ENCODE measurements around the gene BNC2.

BNC2 gene

GRCh38 chr9:16672501-16672900, 198.0 kb downstream of the BNC2 start:
- H3K27ac Mint-ChIP-seq, result no peak overlapping the region
- H3K4me3 Mint-ChIP-seq, result no peak overlapping the region
- H3K36me3 Mint-ChIP-seq, result no peaks in the 10 kb centered on the region
- no peaks in the 10 kb centered on the region for H3K9me3 Mint-ChIP-seq
- no peak for DNase-seq (ENCODE audit: low spot score in 2 of 2)
- ATAC-seq, result no peak
- no peaks in the 10 kb centered on the region for H3K4me1 Mint-ChIP-seq

GRCh38 chr9:16671591-16672137, 198.8 kb downstream of the BNC2 start:
- H3K27ac Mint-ChIP-seq, result no peak overlapping the region
- no peaks in the 10 kb centered on the region for H3K4me1 Mint-ChIP-seq
- DNase-seq (ENCODE audit: low spot score in 2 of 2), result no peak
- no peak overlapping the region for H3K4me3 Mint-ChIP-seq
- H3K9me3 Mint-ChIP-seq, result no peaks in the 10 kb centered on the region
- no peak for ATAC-seq
- no peaks in the 10 kb centered on the region for H3K36me3 Mint-ChIP-seq

DNA sequence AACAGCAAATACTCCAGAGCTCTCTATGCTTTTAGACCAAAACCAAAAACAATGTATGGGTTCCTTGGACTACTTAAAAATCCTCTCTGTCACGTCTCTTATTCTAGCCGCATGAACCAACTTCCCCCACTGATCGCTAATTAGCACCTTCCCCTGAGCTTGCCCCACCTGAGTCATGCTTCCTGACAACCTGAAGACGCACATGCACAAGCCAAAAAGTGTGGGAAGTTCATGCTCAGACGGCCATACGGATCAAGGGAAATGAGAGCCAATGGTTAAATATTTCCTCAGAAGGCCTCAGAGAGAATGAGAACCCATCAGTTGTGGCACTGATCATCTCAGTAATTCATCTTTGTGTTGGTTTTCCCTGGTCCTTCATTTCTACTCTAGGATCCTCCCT, 199.7 kb downstream of the BNC2 start:
- H3K9me3 Mint-ChIP-seq, result no peaks in the 10 kb centered on the region
- DNase-seq (ENCODE audit: low spot score in 2 of 2) (no peak), ATAC-seq (no peak)
- H3K36me3 Mint-ChIP-seq, result no peaks in the 10 kb centered on the region
- no peak overlapping the region for H3K27ac Mint-ChIP-seq
- no peaks in the 10 kb centered on the region for H3K4me1 Mint-ChIP-seq
- H3K4me3 Mint-ChIP-seq, result no peak overlapping the region

DNA sequence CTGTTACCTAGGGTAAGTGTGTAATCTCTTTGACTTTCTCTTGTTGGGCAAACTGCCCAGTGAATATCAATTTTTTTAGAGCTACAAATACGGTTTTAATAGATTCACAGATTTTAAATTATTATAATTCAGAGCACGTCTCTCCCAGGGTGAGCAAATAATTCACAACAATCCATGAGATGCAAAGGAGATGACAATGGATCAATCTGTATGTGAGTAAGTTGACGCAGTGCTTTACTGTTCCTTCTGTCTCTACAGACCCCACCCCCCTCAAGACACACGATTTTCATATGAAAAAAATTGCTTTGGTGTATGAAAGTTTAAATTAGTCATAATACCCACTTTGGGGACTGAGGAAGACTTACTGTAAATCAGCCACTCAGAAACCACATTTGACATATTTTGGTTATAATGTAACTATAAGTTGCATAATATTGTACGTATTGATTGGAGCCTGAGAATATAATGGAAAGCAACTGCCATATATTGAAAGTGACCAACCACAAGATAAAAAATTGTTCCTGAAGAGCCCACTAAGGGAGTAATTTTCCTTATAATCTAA, 201.7 kb downstream of the BNC2 start:
- Mint-ChIP-seq H3K9me3 (peaks cover 4% of the 10 kb centered on the region), H3K4me1 (no peaks in the 10 kb centered on the region), H3K36me3 (no peaks in the 10 kb centered on the region), H3K27ac (no peak overlapping the region), H3K4me3 (no peak overlapping the region)
- no peak for DNase-seq (ENCODE audit: low spot score in 2 of 2)
- no peak for ATAC-seq

- Mint-ChIP-seq H3K36me3 (no peaks in the 10 kb centered on the region), H3K4me3 (no peak overlapping the region), H3K4me1 (no peaks in the 10 kb centered on the region), H3K9me3 (peaks cover 10% of the 10 kb centered on the region), H3K27ac (no peak overlapping the region)
- DNase-seq (ENCODE audit: low spot score in 2 of 2) (no peak), ATAC-seq (no peak)
Observed at GRCh38 chr9:16664211-16664610, 206.3 kb downstream of the BNC2 start.

GRCh38 chr9:16661816-16662215, 208.7 kb downstream of the BNC2 start:
- H3K36me3 Mint-ChIP-seq, result no peaks in the 10 kb centered on the region
- peaks cover 20% of the 10 kb centered on the region for H3K9me3 Mint-ChIP-seq
- H3K4me3 Mint-ChIP-seq, result no peak overlapping the region
- no peak for DNase-seq (ENCODE audit: low spot score in 2 of 2)
- H3K27ac Mint-ChIP-seq, result no peak overlapping the region
- ATAC-seq, result no peak
- no peaks in the 10 kb centered on the region for H3K4me1 Mint-ChIP-seq

- Mint-ChIP-seq H3K9me3 (peaks cover 18% of the 10 kb centered on the region), H3K36me3 (no peaks in the 10 kb centered on the region), H3K4me1 (no peaks in the 10 kb centered on the region), H3K27ac (no peak overlapping the region), H3K4me3 (no peak overlapping the region)
- ATAC-seq, result no peak
- DNase-seq (ENCODE audit: low spot score in 2 of 2), result no peak
Observed at GRCh38 chr9:16659096-16659495, 211.4 kb downstream of the BNC2 start.

GRCh38 chr9:16656432-16657169, 213.9 kb downstream of the BNC2 start:
- ATAC-seq, result no peak
- DNase-seq (ENCODE audit: low spot score in 2 of 2), result no peak
- Mint-ChIP-seq H3K4me1 (no peaks in the 10 kb centered on the region), H3K36me3 (no peaks in the 10 kb centered on the region), H3K27ac (no peak overlapping the region), H3K9me3 (peaks cover 16% of the 10 kb centered on the region), H3K4me3 (no peak overlapping the region)

GRCh38 chr9:16654596-16655126, 215.8 kb downstream of the BNC2 start:
- DNase-seq (ENCODE audit: low spot score in 2 of 2) (no peak), ATAC-seq (no peak)
- Mint-ChIP-seq H3K9me3 (peaks cover 14% of the 10 kb centered on the region), H3K4me1 (no peaks in the 10 kb centered on the region), H3K36me3 (no peaks in the 10 kb centered on the region), H3K4me3 (no peak overlapping the region), H3K27ac (no peak overlapping the region)

GRCh38 chr9:16653491-16654399, 216.7 kb downstream of the BNC2 start:
- no peak for ATAC-seq
- no peaks in the 10 kb centered on the region for H3K36me3 Mint-ChIP-seq

DNA sequence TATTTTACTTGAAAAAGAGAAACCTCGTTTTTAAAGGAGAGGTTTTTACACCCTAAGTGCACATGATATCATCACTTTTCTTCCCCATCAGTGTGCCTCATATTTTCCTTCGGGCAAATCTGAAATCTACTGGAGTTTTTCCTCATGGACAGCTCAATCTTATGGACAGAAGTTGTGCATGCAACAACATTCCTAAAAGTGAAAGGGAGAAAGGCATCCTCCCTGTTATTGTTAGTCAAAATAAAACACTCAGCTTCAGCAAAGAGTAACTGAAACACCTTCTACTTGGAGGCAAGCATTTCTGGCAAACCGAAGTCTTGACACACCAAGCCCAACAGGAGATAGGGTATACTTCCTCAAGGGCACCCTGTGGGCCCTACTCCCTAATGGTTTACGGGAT, 217.9 kb downstream of the BNC2 start:
- Mint-ChIP-seq H3K9me3 (peaks cover 6% of the 10 kb centered on the region), H3K4me1 (no peaks in the 10 kb centered on the region), H3K4me3 (no peak overlapping the region), H3K36me3 (no peaks in the 10 kb centered on the region), H3K27ac (no peak overlapping the region)
- DNase-seq (ENCODE audit: low spot score in 2 of 2) (no peak), ATAC-seq (no peak)

More at GRCh38 chr9:16653491-16654399, 216.7 kb downstream of the BNC2 start:
- Mint-ChIP-seq H3K4me3 (no peak overlapping the region), H3K9me3 (peaks cover 12% of the 10 kb centered on the region), H3K4me1 (no peaks in the 10 kb centered on the region), H3K27ac (no peak overlapping the region)
- DNase-seq (ENCODE audit: low spot score in 2 of 2), result no peak

GRCh38 chr9:16651446-16651964, 219.0 kb downstream of the BNC2 start:
- no peaks in the 10 kb centered on the region for H3K4me1 Mint-ChIP-seq
- ATAC-seq (no peak), DNase-seq (ENCODE audit: low spot score in 2 of 2) (no peak)
- no peaks in the 10 kb centered on the region for H3K36me3 Mint-ChIP-seq
- no peak overlapping the region for H3K4me3 Mint-ChIP-seq
- H3K9me3 Mint-ChIP-seq, result peaks cover 7% of the 10 kb centered on the region
- no peak overlapping the region for H3K27ac Mint-ChIP-seq

DNA sequence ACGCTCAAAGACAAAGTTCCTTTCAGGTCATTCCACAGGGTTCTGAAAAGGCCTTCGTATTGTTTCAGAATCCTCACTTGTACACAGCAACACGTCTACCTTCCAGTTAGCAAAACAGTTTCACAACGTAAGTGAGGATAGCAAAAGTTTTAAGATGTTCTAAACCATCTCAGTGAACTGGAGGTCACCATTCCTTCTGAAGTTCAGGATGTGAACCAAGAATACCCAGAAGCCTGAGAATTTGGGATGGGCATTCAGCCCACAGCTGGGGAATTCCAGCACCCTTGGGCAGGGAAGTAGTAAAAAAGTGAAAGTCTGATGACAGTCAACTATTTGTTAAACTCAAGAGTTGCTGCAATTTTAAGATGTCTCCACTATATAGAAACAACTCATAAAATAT, 224.5 kb downstream of the BNC2 start:
- DNase-seq (ENCODE audit: low spot score in 2 of 2) (no peak), ATAC-seq (no peak)
- H3K4me3 Mint-ChIP-seq, result no peak overlapping the region
- H3K9me3 Mint-ChIP-seq, result peaks cover 7% of the 10 kb centered on the region
- H3K4me1 Mint-ChIP-seq, result no peaks in the 10 kb centered on the region
- H3K36me3 Mint-ChIP-seq, result no peaks in the 10 kb centered on the region
- H3K27ac Mint-ChIP-seq, result no peak overlapping the region

DNA sequence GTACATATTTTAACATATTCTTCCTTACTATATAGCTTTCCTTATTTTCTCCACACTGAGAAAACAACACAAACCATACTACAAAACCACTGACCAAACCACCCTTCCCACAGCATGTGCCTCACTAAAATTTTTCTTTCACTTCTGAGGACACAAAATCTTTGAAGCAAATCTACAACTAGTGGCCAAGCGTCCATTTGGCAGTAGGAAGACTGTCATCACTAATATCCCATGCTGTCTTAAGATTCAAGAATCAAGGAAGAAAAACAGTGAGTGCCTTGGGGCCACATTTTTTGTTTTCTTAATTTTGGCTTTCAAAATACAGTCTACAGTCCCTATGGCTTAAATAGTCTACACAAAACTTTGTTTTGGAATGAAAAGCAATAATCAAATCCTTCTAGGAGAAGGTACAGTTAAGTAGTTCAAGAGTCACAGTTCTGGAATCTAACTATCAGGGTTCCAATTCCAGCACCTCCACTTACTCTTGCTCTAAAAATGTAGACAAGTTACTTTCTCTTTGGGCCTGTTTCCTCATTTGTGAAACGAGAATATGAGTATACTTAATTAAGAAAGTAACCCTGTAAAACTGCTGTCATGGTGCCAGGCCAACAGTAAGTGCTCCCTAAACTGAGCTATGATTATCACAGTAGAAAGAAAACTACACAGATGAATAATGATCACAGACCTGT, 227.9 kb downstream of the BNC2 start:
- no peak for ATAC-seq

GRCh38 chr9:16640649-16641048, 229.8 kb downstream of the BNC2 start:
- H3K27ac Mint-ChIP-seq, result no peak overlapping the region
- no peak overlapping the region for H3K4me3 Mint-ChIP-seq
- DNase-seq (ENCODE audit: low spot score in 2 of 2), result no peak
- H3K36me3 Mint-ChIP-seq, result no peaks in the 10 kb centered on the region
- H3K9me3 Mint-ChIP-seq, result peaks cover 2% of the 10 kb centered on the region
- ATAC-seq, result no peak
- no peaks in the 10 kb centered on the region for H3K4me1 Mint-ChIP-seq

More for the DNA sequence above, 227.9 kb downstream of the BNC2 start:
- H3K9me3 Mint-ChIP-seq, result peaks cover 9% of the 10 kb centered on the region
- H3K4me3 Mint-ChIP-seq, result no peak overlapping the region
- no peaks in the 10 kb centered on the region for H3K4me1 Mint-ChIP-seq
- DNase-seq (ENCODE audit: low spot score in 2 of 2), result no peak
- H3K27ac Mint-ChIP-seq, result no peak overlapping the region
- H3K36me3 Mint-ChIP-seq, result no peaks in the 10 kb centered on the region

Measured in stimulated activated effector memory CD8-positive, alpha-beta T cell treated with anti-CD3 and anti-CD28 coated beads, Interleukin-12 subunit alpha, Interleukin-12 subunit beta, amount 100 ng/mL, for 72 hours (primary cell).